AG08395 (cell line): Measurements from ENCODE around the gene CANT1.

ENCODE experiments used
- DNase-seq: peaks from one replicate; pipeline ENCODE4 v3.0.0; 2012; ENCODE audit warnings: mixed read lengths, low spot score

The CANT1 gene

GRCh38 chr17:79009397-79010303 lies at the start of gene CANT1:
Gene CANT1, minus strand, starts transcription at chr17:79009764. Its CDS starts 12,142 bp downstream, at chr17:78997622.
- peak; percentile 99 for DNase-seq

- DNase-seq = no peak
Measured at GRCh38 chr17:79057737-79058385, 48.3 kb upstream of the CANT1 start.

- DNase-seq = no peak
Measured at GRCh38 chr17:79055197-79055596, 45.6 kb upstream of the CANT1 start.

GRCh38 chr17:79054200-79054960 lies 44.8 kb upstream of the CANT1 start:
- DNase-seq = no peak

GRCh38 chr17:79053251-79053925 lies 43.8 kb upstream of the CANT1 start:
- peak; percentile 75 for DNase-seq

- no peak for DNase-seq
Measured at GRCh38 chr17:79052131-79052530, 42.6 kb upstream of the CANT1 start.

- no peak for DNase-seq
Measured at GRCh38 chr17:79051306-79051705, 41.7 kb upstream of the CANT1 start.

- no peak for DNase-seq
Measured at GRCh38 chr17:79050551-79050950, 41.0 kb upstream of the CANT1 start.

- no peak for DNase-seq
Measured at GRCh38 chr17:79049821-79050220, 40.3 kb upstream of the CANT1 start.

GRCh38 chr17:79048826-79049755 lies 39.5 kb upstream of the CANT1 start:
- no peak for DNase-seq

GRCh38 chr17:79047923-79048825 lies 38.6 kb upstream of the CANT1 start:
- no peak for DNase-seq

GRCh38 chr17:79047291-79047920 lies 37.8 kb upstream of the CANT1 start:
- no peak for DNase-seq

GRCh38 chr17:79046916-79047280 lies 37.3 kb upstream of the CANT1 start:
- peak; percentile 62 for DNase-seq

GRCh38 chr17:79046197-79046915 lies 36.8 kb upstream of the CANT1 start:
- DNase-seq = no peak

- DNase-seq = peak; percentile 77
Measured at GRCh38 chr17:79045842-79046196, 36.3 kb upstream of the CANT1 start.

GRCh38 chr17:79045001-79045729 lies 35.6 kb upstream of the CANT1 start:
- no peak for DNase-seq

GRCh38 chr17:79044462-79044861 lies 34.9 kb upstream of the CANT1 start:
- DNase-seq = no peak

- no peak for DNase-seq
Measured at GRCh38 chr17:79043931-79044320, 34.4 kb upstream of the CANT1 start.
